ENCODE data around the gene NLRX1.

GRCh38 chr11:119130662-119131061 is 37.9 kb upstream of the NLRX1 start:
- TF ChIP-seq CTCF (IDR thresholded peaks at IDR 0.05) (no peak), ZFX (IDR thresholded peaks at IDR 0.05; ENCODE audit: borderline replicate concordance) (no peak)
